IPS-18a (cell line): Measurements from ENCODE around the gene CHRNB1.
A peak's percentile ranks its signal among the peaks of the same experiment; 100 is the strongest.
"Not testable (repeated sequence)": the region's sequence is repeated elsewhere in the genome, so short reads cannot be mapped to it uniquely, and the experiment has no call there.

Experiments
- H3K27ac ChIP-seq: one replicate; pipeline ENCODE4 v1.5.1; 2013; ENCODE audit warnings: low read length
- H3K27me3 ChIP-seq: one replicate; pipeline ENCODE4 v1.6.1; 2013; ENCODE audit warnings: mild to moderate bottlenecking, low read length; ENCODE audit not compliant: control insufficient read depth, insufficient read depth
- H3K36me3 ChIP-seq: one replicate; pipeline ENCODE4 v1.6.1; 2013; ENCODE audit warnings: low read depth, low read length; ENCODE audit not compliant: control insufficient read depth
- H3K4me1 ChIP-seq: one replicate; pipeline ENCODE4 v1.6.1; 2013; ENCODE audit warnings: low read depth, low read length; ENCODE audit not compliant: control insufficient read depth
- H3K4me3 ChIP-seq: one replicate; pipeline ENCODE4 v1.5.1; 2013; ENCODE audit warnings: low read length
- H3K9ac ChIP-seq: one replicate; pipeline ENCODE4 v1.6.1; 2013; ENCODE audit warnings: mild to moderate bottlenecking, low read length, moderate library complexity
- H3K9me3 ChIP-seq: one replicate; pipeline ENCODE4 v1.6.1; 2013; ENCODE audit warnings: low read depth, low read length; ENCODE audit not compliant: control insufficient read depth

CHRNB1 gene

GRCh38 chr17:7476494-7476893 lies 31.6 kb downstream of the CHRNB1 start:
- peaks cover 7% of the 10 kb centered on the region for H3K4me1 ChIP-seq
- H3K9ac ChIP-seq = no peak overlapping the region
- no peaks in the 10 kb centered on the region for H3K36me3 ChIP-seq
- H3K27me3 ChIP-seq = no peaks in the 10 kb centered on the region
- H3K4me3 ChIP-seq = no peak overlapping the region
- no peaks in the 10 kb centered on the region for H3K9me3 ChIP-seq
- H3K27ac ChIP-seq = no peak overlapping the region

- Histone ChIP-seq H3K27me3 (no peaks in the 10 kb centered on the region), H3K4me3 (no peak overlapping the region), H3K27ac (no peak overlapping the region), H3K9ac (no peak overlapping the region), H3K36me3 (no peaks in the 10 kb centered on the region), H3K4me1 (peaks cover 8% of the 10 kb centered on the region), H3K9me3 (no peaks in the 10 kb centered on the region)
These were observed 32.1 kb downstream of the CHRNB1 start for GRCh38 chr17:7476951-7477350.

GRCh38 chr17:7477392-7478275 lies 32.8 kb downstream of the CHRNB1 start:
- Histone ChIP-seq H3K4me1 (peaks cover 8% of the 10 kb centered on the region), H3K27ac (no peak overlapping the region), H3K36me3 (no peaks in the 10 kb centered on the region), H3K9ac (no peak overlapping the region), H3K4me3 (peak overlapping the region; percentile 38), H3K27me3 (no peaks in the 10 kb centered on the region), H3K9me3 (no peaks in the 10 kb centered on the region)

- H3K4me3 ChIP-seq = peak overlapping the region; percentile 38
- no peaks in the 10 kb centered on the region for H3K36me3 ChIP-seq
- no peaks in the 10 kb centered on the region for H3K9me3 ChIP-seq
- peak overlapping the region; percentile 66 for H3K9ac ChIP-seq
- H3K27ac ChIP-seq = no peak overlapping the region
- H3K27me3 ChIP-seq = no peaks in the 10 kb centered on the region
- H3K4me1 ChIP-seq = peaks cover 13% of the 10 kb centered on the region
These were observed 33.7 kb downstream of the CHRNB1 start for GRCh38 chr17:7478276-7479212.

GRCh38 chr17:7479213-7480088 lies 34.6 kb downstream of the CHRNB1 start, which contains the start of gene ZBTB4:
ZBTB4 (minus strand) TSS chr17:7479631; CDS start chr17:7466801, 12,830 bp downstream.
- H3K9ac ChIP-seq = peak within 1 kb of the TSS; percentile 66
- no peaks in the 10 kb centered on the region for H3K27me3 ChIP-seq
- H3K36me3 ChIP-seq = no peaks in the 10 kb centered on the region
- peak within 1 kb of the TSS; percentile 62 for H3K4me3 ChIP-seq
- no peaks in the 10 kb centered on the region for H3K9me3 ChIP-seq
- H3K27ac ChIP-seq = no peak within 1 kb of the TSS
- H3K4me1 ChIP-seq = peaks cover 13% of the 10 kb centered on the region

- Histone ChIP-seq H3K9ac (peak overlapping the region; percentile 56), H3K9me3 (no peaks in the 10 kb centered on the region), H3K36me3 (no peaks in the 10 kb centered on the region), H3K4me3 (peak overlapping the region; percentile 62), H3K4me1 (peaks cover 13% of the 10 kb centered on the region), H3K27ac (no peak overlapping the region), H3K27me3 (no peaks in the 10 kb centered on the region)
These were observed 35.2 kb downstream of the CHRNB1 start for GRCh38 chr17:7480089-7480384.

- H3K36me3 ChIP-seq, H3K9me3 ChIP-seq, H3K27ac ChIP-seq, H3K9ac ChIP-seq, H3K27me3 ChIP-seq, H3K4me3 ChIP-seq: not testable (repeated sequence)
- peaks cover 13% of the 10 kb centered on the region for H3K4me1 ChIP-seq
These were observed 36.4 kb downstream of the CHRNB1 start, which contains the start of gene SLC35G6 for GRCh38 chr17:7481275-7481674. SLC35G6 (plus strand) TSS chr17:7481446; CDS start chr17:7481517, 71 bp downstream.

GRCh38 chr17:7481842-7482741 lies 37.2 kb downstream of the CHRNB1 start:
- not testable (repeated sequence) for H3K27ac ChIP-seq, H3K4me3 ChIP-seq, H3K9me3 ChIP-seq, H3K9ac ChIP-seq, H3K36me3 ChIP-seq, H3K27me3 ChIP-seq
- peaks cover 13% of the 10 kb centered on the region for H3K4me1 ChIP-seq

- H3K27me3 ChIP-seq, H3K36me3 ChIP-seq, H3K9ac ChIP-seq, H3K9me3 ChIP-seq, H3K27ac ChIP-seq: not testable (repeated sequence)
- H3K4me1 ChIP-seq = peaks cover 13% of the 10 kb centered on the region
- H3K4me3 ChIP-seq = peak overlapping the region; percentile 81
These were observed 37.9 kb downstream of the CHRNB1 start for GRCh38 chr17:7482742-7483088.

- Histone ChIP-seq H3K4me3 (peak overlapping the region; percentile 81), H3K27me3 (no peaks in the 10 kb centered on the region), H3K36me3 (no peaks in the 10 kb centered on the region), H3K9me3 (no peaks in the 10 kb centered on the region), H3K9ac (peak overlapping the region; percentile 96), H3K27ac (peak overlapping the region; percentile 100), H3K4me1 (peaks cover 11% of the 10 kb centered on the region)
These were observed 38.6 kb downstream of the CHRNB1 start for GRCh38 chr17:7483255-7484066.
